ENCODE measurements around the gene TAF4. TPM values are rescaled to one million over a fixed set of nuclear protein-coding genes. Genes with fewer than 3 reads are reported as not detected.

TAF4 gene
- total RNA-seq, 4 donors from 2014 or later = 18.9 to 93.5 (median 31.0) TPM

DNA sequence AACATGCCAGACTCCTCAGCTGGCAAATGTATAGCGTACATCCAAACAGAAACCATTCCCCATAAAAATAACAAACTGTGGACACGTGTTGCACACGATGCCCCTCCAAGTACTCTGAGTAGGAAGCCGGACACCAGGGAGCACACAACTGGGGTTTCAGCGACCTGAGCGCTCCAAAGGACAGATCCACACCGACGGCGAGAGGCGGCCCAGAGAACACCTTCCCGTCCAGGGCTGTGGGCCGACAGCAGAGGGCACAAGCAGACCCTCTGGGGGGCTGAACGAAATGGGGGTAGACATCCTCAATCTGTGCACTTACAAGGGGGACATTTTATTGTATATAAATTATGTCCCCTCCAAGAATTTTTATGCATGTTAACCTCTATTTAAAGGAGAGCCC, 24.7 kb downstream of the TAF4 start:
- H3K36me3 ChIP-seq = peaks cover 0 to 3% (median 0%) of the 10 kb centered on the region in 3 donors
- TF ChIP-seq POLR2A (IDR thresholded peaks at IDR 0.05) = no peak
- TF ChIP-seq, protein P1, sequence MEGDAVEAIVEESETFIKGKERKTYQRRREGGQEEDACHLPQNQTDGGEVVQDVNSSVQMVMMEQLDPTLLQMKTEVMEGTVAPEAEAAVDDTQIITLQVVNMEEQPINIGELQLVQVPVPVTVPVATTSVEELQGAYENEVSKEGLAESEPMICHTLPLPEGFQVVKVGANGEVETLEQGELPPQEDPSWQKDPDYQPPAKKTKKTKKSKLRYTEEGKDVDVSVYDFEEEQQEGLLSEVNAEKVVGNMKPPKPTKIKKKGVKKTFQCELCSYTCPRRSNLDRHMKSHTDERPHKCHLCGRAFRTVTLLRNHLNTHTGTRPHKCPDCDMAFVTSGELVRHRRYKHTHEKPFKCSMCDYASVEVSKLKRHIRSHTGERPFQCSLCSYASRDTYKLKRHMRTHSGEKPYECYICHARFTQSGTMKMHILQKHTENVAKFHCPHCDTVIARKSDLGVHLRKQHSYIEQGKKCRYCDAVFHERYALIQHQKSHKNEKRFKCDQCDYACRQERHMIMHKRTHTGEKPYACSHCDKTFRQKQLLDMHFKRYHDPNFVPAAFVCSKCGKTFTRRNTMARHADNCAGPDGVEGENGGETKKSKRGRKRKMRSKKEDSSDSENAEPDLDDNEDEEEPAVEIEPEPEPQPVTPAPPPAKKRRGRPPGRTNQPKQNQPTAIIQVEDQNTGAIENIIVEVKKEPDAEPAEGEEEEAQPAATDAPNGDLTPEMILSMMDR (IDR thresholded peaks at IDR 0.05) = no peak
- no peaks in the 10 kb centered on the region for H3K9me3 ChIP-seq
- H3K4me3 ChIP-seq = no peak overlapping the region
- no peak overlapping the region for H3K27ac ChIP-seq
- no peaks in the 10 kb centered on the region for H3K27me3 ChIP-seq
- DNase-seq = no peak
- no peaks in the 10 kb centered on the region for H3K4me1 ChIP-seq

DNA sequence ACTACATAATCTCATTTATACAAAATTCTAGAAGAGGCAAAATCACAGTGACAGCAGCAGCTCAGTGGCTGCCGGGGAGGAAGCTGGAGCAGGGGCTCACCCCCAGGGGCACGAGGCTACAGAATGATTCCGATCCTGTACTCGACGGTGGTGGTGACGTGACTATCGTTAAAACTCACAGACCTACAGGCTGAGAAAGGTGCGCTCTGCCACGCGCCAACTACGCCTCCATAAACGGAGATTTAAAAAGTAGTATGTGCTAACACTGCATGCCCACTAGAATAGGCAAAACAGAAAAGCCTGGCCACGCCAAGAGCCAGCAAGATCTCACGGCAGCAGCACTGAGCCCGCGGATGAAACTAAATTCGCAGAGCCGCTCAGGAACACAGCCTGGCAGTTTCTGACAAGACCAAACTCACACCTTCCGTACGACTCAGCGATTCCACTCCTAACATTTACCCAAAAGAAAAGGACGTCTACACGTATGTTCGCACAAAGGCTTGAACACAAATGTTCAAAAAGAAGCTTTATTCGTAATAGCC, 25.2 kb downstream of the TAF4 start:
- Histone ChIP-seq H3K27me3 (no peaks in the 10 kb centered on the region), H3K27ac (no peak overlapping the region), H3K4me1 (no peaks in the 10 kb centered on the region), H3K9me3 (no peaks in the 10 kb centered on the region), H3K36me3 (peaks cover 0 to 3% (median 0%) of the 10 kb centered on the region in 3 donors), H3K4me3 (no peak overlapping the region)
- no peak for DNase-seq
- no peak for TF ChIP-seq POLR2A (IDR thresholded peaks at IDR 0.05)
- TF ChIP-seq, protein P1 (IDR thresholded peaks at IDR 0.05) = no peak

DNA sequence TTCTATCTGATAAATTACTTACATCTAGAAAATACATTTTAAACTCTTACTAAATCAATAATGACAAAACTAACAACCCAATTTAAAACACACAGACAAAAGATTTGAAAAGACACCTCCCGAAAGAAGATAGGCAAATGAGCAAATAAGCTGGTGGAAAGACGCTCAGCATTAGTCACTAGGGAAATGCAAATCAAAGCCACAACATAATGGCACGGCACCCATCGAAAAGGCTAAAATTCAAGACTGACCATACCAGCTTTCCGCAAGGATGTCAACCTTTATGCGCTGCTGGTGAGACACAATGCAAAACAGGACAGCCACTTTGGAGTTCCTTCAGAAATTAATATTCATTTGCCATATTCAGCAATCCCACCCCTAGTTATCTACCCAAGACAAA, 25.9 kb downstream of the TAF4 start:
- Histone ChIP-seq H3K4me1 (no peaks in the 10 kb centered on the region), H3K36me3 (peaks cover 0 to 3% (median 0%) of the 10 kb centered on the region in 3 donors), H3K27me3 (no peaks in the 10 kb centered on the region), H3K27ac (no peak overlapping the region), H3K9me3 (no peaks in the 10 kb centered on the region), H3K4me3 (no peak overlapping the region)
- DNase-seq = no peak
- TF ChIP-seq POLR2A (IDR thresholded peaks at IDR 0.05) = no peak
- TF ChIP-seq, protein P1 (IDR thresholded peaks at IDR 0.05) = no peak

DNA sequence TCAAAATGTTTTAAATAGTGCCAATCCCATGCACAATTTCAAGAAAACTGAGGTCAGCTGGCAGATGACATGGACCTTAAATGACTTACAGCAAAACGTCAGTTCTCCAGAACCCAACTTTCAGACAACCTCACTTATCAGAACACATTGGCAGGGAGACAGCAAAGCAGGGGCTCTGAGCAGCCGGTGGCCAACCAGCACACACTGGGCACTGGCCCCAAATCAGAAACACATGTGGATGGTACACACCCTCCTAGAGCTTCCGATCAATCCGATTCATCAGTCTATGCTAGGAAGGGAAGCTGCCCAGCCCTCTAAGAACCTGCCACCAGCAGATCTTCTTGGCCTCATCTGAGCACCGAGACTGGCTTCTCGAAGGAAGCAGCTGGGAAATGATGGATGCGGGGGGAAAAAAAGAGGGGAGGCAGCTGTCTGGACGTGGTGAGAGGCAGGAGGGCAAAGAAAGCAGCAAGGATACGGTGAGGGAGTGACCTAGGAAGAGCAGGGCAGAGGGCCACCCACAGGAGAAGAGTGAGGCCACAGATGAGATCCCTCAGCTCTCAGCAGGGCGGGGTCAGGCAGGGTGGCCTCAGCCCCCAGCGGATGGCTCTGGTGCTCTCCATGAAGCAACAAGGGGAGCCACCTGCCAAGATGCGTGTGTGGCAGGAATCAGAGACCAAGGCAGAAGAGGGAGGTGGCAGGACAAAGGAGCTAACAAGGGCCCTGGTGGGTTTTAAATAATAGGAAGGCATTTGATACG, 32.9 kb downstream of the TAF4 start:
- no peak for TF ChIP-seq POLR2A (IDR thresholded peaks at IDR 0.05)
- TF ChIP-seq, protein P1 (IDR thresholded peaks at IDR 0.05) = no peak
- Histone ChIP-seq H3K27ac (no peak overlapping the region), H3K27me3 (no peaks in the 10 kb centered on the region), H3K9me3 (no peaks in the 10 kb centered on the region), H3K4me3 (no peak overlapping the region), H3K4me1 (peaks cover 0 to 10% (median 4%) of the 10 kb centered on the region in 4 donors), H3K36me3 (no peaks in the 10 kb centered on the region)
- DNase-seq = no peak

DNA sequence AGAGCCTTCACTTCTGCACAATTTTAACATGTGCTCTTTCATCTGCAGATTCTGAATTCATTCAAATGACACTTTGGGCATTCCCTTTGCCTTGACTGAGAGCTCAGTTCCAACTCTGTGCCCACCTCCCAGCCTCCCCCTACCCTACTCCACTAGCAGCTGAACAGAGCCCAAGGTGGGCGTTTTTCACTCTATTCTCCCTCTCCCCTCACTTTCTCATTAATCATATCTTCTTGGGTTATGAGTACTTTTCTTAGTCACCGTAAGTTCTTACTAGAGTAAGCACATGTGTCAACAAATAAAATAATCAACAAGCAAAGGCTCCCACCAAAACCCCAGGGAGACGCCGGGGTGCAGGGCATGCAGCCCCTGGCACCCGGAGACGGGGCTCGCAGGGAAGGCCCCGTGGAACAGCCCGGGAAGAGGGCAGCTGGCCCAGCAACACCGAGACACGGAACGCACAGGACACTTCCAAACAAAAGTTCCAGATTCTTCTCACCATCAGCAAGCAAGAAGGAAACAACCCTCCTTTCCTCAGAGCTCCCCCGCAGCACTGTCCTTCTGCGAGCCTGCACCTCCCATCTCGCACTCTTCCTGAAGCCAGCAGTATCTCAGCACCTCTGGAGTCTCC, 34.1 kb downstream of the TAF4 start:
- Histone ChIP-seq H3K27ac (peak overlapping the region in 2 of 4 donors; percentile 10 to 74), H3K9me3 (no peaks in the 10 kb centered on the region), H3K27me3 (no peaks in the 10 kb centered on the region), H3K4me3 (no peak overlapping the region), H3K36me3 (no peaks in the 10 kb centered on the region), H3K4me1 (peaks cover 0 to 10% (median 4%) of the 10 kb centered on the region in 4 donors)
- TF ChIP-seq POLR2A (IDR thresholded peaks at IDR 0.05) = no peak
- TF ChIP-seq, protein P1 (IDR thresholded peaks at IDR 0.05) = no peak
- DNase-seq = no peak

All from Peyer's patch (tissue), 4 donors.